GM12891 (cell line): ENCODE measurements around the gene LENG8.
"Not testable (repeated sequence)": the region's sequence is repeated elsewhere in the genome, so short reads cannot be mapped to it uniquely, and the experiment has no call there.

Source experiments
- DNase-seq: peaks from one replicate; pipeline ENCODE4 v3.0.0; 2011; ENCODE audit warnings: low spot score; ENCODE audit not compliant: insufficient read length
- FAIRE-seq: peaks from 2 replicates; lab custom pipeline; 2011; peaks lifted over from hg19 to GRCh38; lab: Jason Lieb, UNC
- PAX5 ChIP-seq: IDR thresholded peaks from 2 replicates; pipeline ENCODE4 v1.6.1; 2011; ENCODE audit warnings: low read length, moderate library complexity, mild to moderate bottlenecking; ENCODE audit not compliant: insufficient read depth, severe bottlenecking
- POLR2A ChIP-seq: IDR thresholded peaks from 2 replicates; pipeline ENCODE4 v1.6.1; 2011; ENCODE audit warnings: low read depth, low read length, control low read depth
- POLR2AphosphoS5 ChIP-seq: IDR thresholded peaks from 2 replicates; pipeline ENCODE4 v1.6.1; 2011; ENCODE audit warnings: low read depth, low read length, control low read depth
- POU2F2 ChIP-seq: IDR thresholded peaks from 2 replicates; pipeline ENCODE4 v1.6.1; 2011; ENCODE audit warnings: low read depth, mild to moderate bottlenecking, control low read depth, low read length, moderate library complexity
- SPI1 ChIP-seq: IDR thresholded peaks from 2 replicates; pipeline ENCODE4 v1.6.1; 2011; ENCODE audit warnings: low read depth, low read length, control low read depth
- TAF1 ChIP-seq: IDR thresholded peaks from 2 replicates; pipeline ENCODE4 v1.6.1; 2011; ENCODE audit warnings: low read depth, low read length, control low read depth

The LENG8 gene

DNA sequence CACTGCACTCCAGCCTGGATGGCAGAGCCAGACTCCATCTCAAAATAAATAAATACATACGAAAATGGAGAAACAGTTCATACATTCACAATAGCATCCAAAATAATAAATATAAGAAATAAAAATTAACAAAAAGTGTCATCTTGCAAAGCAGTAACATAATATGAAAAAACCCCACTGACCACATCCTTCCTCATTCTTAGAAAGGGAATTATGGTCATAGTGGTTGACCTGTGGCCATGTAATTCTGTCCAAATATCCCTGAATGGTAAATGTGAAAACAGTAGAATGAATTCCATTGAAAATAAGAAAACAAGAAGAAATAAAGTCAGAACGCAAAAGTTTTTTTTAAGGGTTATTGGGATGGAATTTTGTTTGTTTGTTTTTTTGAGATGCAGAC lies 31.1 kb downstream of the LENG8 start:
- no peak for FAIRE-seq
- TF ChIP-seq POU2F2 (no peak), POLR2A (no peak), POLR2AphosphoS5 (no peak), TAF1 (no peak), SPI1 (no peak), PAX5 (no peak)
- DNase-seq: no peak

- peak; percentile 84 for FAIRE-seq
- TF ChIP-seq POU2F2 (no peak), POLR2AphosphoS5 (no peak), PAX5 (no peak), SPI1 (no peak), TAF1 (no peak), POLR2A (no peak)
- DNase-seq: no peak
Observed at GRCh38 chr19:54481326-54481930, 32.4 kb downstream of the LENG8 start.

DNA sequence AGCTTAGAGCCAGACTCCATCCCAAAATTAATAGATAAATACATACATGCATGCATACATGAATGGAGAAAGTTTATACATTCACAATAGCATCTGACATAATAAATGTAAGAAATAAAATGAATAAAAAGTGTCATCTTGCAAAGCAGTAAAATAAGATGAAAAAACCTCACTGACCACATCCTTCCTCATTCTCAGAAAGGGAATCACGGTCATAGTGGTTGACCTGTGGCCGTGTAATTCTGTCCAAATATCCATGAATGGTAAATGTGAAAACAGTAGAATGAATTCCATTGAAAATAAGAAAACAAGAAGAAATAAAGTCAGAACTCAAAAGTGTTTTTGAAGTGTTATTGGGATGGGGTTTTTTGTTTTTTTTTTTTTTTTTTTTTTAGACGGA lies 33.9 kb downstream of the LENG8 start:
- peak; percentile 9 for FAIRE-seq
- TF ChIP-seq TAF1 (no peak), POLR2A (no peak), POU2F2 (no peak), SPI1 (no peak), PAX5 (no peak), POLR2AphosphoS5 (no peak)
- DNase-seq: no peak

DNA sequence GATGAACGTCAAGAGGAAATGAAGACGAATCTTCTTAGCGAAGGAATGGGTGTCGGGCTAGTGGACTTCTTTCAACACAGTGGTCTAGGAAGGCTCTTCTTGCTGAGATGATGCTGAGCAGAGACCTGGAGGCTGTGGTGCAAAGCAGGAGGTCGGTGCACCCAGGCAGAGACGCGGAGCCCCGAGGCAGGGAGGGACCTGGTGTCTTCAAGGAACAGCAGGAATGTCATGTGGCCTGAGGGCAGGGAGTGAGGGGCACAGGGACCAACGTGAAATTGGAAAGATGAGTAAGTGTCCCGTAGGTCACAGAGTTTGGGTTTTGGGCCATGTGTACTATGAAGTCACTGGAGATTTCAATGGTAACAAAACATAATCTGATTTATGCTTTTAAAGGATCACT lies 35.5 kb downstream of the LENG8 start:
- TF ChIP-seq SPI1: no peak
- TF ChIP-seq TAF1: no peak
- FAIRE-seq: no peak

DNA sequence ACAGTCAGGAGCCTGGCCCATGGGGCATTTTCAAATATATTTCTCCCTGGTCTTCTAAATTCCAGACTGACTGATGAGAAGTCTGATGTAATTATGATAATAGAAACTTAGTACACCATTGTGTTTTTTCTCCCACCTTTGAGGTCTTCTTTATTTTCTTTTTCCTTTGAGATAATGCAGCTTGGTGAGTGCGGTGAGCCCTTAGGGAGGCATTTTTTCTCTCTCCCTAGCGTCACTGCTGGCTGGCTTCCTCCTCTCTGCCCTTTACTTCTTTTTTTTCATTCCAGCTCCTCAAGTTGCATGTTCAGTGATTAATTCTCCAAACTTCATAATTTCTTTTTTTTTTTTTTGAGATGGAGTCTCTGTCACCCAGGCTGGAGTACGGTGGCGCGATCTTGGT lies 36.9 kb downstream of the LENG8 start:
- no peak for DNase-seq
- TF ChIP-seq TAF1: no peak
- TF ChIP-seq POLR2AphosphoS5: no peak
- no peak for TF ChIP-seq POU2F2
- TF ChIP-seq POLR2A: no peak
- TF ChIP-seq SPI1: no peak
- TF ChIP-seq PAX5: no peak
- FAIRE-seq: no peak

More for the DNA sequence above, 35.5 kb downstream of the LENG8 start:
- DNase-seq: no peak

GRCh38 chr19:54489341-54489740 lies 40.3 kb downstream of the LENG8 start:
- no peak for DNase-seq
- TF ChIP-seq TAF1 (no peak), SPI1 (no peak), POU2F2 (no peak), POLR2AphosphoS5 (no peak), POLR2A (no peak), PAX5 (no peak)
- FAIRE-seq: no peak

DNA sequence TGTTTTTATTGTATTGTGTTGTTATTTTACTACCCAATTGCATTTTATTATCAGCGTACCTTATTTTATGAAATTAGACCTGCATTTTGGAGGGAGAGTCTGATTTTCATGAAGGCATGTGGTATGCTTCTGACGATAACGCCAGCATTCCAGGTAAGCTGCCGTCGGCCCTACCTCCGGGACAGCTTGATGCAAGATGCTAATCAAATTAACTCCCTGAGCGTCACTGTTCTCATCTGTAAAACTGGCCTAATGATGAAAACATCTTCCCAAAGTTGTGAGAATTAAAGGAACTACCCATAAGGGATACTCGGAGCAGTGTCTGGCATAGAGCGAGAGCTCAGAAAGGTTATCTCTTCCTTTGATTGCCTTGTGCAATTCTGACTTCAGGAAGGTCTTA lies 40.8 kb downstream of the LENG8 start:
- TF ChIP-seq POU2F2 (no peak), PAX5 (no peak), SPI1 (no peak), POLR2A (no peak), TAF1 (no peak), POLR2AphosphoS5 (no peak)
- no peak for DNase-seq
- FAIRE-seq: no peak

GRCh38 chr19:54492568-54492967 lies 43.6 kb downstream of the LENG8 start:
- FAIRE-seq: no peak
- DNase-seq: no peak
- no peak for TF ChIP-seq TAF1
- no peak for TF ChIP-seq POLR2AphosphoS5
- TF ChIP-seq POU2F2: no peak
- TF ChIP-seq PAX5: no peak
- no peak for TF ChIP-seq SPI1
- no peak for TF ChIP-seq POLR2A

DNA sequence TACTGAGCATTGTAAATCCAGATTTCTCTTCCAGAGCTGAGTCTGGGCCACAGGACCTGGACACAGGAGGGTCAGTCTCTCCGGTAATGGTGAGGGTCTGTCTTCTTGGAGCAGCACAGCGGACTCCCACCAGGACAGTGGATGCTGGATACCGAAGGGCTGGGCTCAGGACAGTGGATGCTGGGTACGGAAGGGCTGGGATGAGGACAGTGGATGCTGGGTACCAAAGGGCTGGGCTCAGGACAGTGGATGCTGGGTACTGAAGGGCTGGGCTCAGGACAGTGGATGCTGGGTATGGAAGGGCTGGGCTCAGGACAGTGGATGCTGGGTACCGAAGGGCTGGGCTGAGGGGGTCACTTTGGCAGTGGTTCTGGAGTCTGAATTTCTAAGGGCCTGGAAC lies 44.1 kb downstream of the LENG8 start:
- DNase-seq, FAIRE-seq: not testable (repeated sequence)

GRCh38 chr19:54493967-54494585 lies 45.1 kb downstream of the LENG8 start:
- FAIRE-seq: no peak
- no peak for DNase-seq

DNA sequence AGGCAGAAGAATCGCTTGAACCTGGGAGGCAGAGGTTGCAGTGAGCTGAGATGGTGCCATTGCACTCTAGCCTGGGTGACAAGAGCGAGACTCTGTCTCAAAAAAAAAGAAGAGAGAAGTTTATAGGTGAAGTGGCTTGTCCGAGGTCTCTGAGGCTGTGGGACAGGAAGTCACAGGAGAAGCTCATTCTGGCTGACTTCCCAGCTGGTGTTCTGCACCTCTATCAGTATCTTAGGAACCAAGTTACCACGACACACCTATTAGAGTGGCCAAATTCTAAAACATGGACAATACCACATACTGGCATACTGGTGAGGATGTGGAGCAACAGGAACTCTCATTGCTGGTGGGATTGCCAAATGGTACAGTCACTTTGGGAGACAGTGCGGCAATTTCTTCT lies 46.3 kb downstream of the LENG8 start:
- not testable (repeated sequence) for DNase-seq
- peak; percentile 82 for FAIRE-seq

More at GRCh38 chr19:54493967-54494585, 45.1 kb downstream of the LENG8 start:
- TF ChIP-seq POU2F2: no peak
- no peak for TF ChIP-seq PAX5
- no peak for TF ChIP-seq POLR2A
- TF ChIP-seq POLR2AphosphoS5: no peak
- TF ChIP-seq TAF1: no peak
- TF ChIP-seq SPI1: no peak

DNA sequence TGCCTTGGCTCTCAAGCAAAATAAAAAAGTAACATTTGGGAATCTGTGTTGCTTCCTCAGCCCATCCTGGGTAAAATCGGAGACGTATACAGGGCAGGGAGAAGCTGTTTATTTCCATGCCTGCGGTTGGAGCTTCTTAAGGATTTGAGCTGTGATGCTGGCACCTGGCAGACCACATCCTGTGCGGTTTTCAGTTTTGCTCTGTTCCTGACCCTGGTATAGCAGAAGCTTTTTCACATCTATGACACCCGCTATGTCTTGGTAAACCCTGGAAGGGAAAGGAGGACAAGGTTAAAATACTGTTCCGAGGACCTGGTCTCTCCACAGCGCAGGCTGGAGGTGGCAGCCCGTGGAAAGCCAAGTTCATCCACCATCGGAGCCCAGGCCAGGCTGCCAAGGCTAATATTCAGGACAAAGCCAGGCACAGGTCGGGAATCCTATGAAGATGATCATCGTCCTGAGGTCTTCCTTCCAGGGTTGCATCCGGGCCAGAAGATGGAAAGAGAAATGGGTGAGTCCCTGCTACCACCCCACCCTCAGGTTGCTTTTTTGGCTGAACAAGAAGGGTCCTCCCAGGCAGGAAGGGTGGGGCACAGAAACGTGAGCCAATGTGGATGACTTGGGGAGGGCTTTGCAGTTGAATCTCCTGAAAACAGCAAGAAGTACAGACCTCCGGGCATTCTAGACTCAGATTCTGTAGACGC lies 48.9 kb downstream of the LENG8 start:
- peak; percentile 87 for FAIRE-seq
- not testable (repeated sequence) for DNase-seq

DNA sequence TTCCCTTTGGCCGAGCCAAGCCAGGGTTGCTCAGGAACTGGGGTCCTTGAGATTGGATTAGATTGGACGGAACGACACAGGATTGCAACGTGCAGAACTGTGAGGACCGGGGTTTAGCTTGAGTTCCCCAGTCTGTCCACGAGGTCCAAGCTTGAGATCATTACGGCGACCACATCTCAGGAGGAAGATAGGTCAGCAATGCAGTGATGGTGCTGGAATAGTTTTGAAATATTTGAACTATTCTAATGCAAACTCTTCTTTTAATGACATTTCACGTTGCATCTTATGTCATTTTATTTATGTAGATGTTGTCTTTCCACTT lies 49.4 kb downstream of the LENG8 start:
- not testable (repeated sequence) for FAIRE-seq, DNase-seq
